HPDE6-E6E7 (cell line): ENCODE data around the gene U2SURP.
"Not testable (repeated sequence)": the region's sequence is repeated elsewhere in the genome, so short reads cannot be mapped to it uniquely, and the experiment has no call there.

ENCODE experiments used
- DNase-seq: peaks from one replicate; pipeline ENCODE4 v3.0.0; 2011; ENCODE audit warnings: missing footprints; ENCODE audit errors: extremely low spot score

The U2SURP gene

DNA sequence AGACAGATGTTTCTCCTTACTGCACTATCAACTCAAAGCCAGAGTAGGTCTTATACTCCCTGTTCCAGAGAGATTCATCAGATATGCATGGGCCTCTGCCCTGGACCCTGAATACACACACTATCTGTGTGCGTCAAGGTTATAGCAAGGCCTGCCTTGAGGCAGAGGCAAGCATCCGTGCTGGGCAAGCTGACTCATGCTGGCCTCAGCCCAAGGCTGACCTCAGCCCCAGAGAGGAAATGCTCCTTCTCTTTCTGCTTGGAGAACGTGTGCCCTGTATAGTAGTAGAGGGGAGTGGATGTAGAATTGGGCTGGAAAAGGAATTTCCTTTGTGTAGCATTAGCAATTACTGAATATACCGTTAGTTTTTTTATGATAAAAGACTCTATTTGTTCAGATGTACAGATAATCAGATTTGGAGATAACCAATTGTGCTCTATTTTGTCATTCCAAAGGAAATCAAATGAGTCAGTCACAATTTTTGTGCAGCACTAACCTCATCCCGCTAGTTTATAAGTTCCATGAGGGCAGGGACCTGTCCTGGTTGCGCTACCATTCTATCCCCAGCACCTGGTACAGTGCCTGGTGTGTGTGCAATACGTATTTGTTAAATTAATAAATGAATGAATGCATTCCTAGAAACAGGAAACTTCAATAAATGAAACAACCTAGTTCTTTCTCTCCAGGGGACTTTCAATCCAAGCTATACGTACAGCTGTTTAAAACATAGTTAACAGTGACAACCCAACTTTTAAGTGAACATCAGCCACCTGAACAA, 24.6 kb upstream of the U2SURP start:
- DNase-seq = peak; percentile 81

DNA sequence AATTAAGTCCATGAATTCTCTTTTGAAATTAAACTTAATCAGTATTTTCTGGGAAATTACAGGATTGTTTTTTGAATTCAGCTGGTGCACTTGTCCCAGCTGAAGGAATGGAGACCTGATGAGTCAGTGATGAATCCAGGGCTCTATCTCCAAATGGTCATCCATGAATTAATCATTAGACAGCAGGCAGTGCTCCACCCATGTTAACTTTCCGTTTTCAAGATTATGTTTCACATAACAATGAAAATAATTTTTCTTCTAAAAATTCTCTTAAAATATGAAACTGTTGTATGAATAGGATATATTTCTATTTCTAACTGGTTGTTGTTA, 24.0 kb upstream of the U2SURP start:
- peak; percentile 38 for DNase-seq

DNA sequence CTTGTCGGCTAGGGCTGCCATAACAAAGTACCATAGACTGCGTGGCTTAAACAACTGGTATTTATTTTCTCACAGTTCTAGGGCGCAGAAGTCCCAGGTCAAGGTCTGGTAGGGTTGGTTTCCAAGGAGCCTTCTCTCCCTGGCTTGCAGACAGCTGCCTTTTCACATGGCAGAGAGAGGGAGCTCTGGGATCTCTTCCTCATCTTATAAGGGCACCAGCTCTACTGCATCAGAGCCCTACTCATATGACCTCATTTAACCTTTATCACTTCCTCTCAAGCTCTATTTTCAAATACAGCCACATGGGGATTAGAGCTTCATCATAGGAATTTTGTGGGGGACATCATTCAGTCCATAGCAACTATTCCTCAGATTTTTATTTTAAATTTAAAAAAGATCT, 20.3 kb upstream of the U2SURP start:
- no peak for DNase-seq

DNA sequence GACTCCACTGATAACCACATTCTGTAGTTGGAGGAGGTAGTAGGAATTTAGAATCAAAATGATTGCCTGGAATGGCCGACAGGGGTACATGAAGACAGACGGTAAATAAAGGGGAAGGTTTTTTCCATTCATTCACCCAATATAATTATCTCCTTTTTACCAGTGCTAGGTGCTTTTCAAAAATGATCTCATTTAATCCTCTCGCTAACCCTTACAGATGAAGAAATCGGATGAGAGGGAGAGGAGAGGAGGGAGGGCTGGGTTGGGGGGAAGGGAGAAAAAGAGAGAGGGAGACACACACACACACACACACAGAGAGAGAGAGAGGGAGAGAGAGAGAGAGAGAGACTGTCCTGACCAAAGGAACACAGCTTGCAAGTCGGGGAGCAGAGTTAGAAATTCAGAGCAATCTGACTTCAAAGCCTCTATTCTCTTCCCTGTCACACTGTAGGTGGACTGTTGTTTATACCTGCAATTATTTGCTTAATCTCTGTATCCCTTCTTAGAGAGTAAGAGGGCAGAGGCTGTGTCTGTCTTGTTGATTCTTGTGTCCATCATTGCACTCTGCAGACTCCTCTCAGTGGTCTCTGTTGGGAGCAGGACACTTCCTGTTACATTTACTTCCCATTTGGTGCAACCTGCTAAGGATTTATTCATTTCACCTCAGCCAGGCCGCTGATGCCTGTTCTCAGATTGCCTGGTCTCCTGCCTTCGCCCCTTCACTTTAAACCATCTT, 19.2 kb upstream of the U2SURP start:
- DNase-seq = no peak

GRCh38 chr3:142983318-142983717, 18.1 kb upstream of the U2SURP start:
- no peak for DNase-seq

GRCh38 chr3:142984255-142984654, 17.1 kb upstream of the U2SURP start:
- no peak for DNase-seq

DNA sequence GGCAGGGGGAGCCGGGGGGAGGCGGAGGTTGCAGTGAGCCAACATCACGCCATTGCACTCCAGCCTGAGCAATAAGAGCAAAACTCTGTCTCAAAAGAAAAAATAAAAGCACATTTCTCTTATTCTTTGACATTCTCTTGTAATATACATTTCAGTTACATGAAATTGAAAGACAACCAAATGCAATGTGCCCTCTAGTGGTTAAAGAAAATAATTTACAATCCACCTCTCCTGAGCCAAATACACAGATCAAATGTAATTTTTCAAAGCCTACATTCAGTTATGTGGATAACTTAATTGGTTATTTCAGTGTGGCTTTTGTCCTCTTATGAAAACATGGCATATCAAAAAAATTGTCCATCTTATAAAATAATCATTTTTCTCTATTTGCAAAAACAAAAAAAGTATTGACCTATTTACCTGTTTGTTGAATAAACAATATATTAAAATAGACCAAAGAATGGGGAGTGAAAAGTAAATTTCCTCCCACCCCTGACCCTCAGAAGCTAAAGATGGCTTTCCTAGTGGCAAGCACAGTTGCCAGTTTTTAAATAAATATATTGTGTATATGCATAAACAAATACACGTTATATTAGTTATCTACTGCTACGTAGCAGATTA, 14.2 kb upstream of the U2SURP start:
- peak; percentile 32 for DNase-seq

GRCh38 chr3:142987707-142988106, 13.7 kb upstream of the U2SURP start:
- DNase-seq = no peak

DNA sequence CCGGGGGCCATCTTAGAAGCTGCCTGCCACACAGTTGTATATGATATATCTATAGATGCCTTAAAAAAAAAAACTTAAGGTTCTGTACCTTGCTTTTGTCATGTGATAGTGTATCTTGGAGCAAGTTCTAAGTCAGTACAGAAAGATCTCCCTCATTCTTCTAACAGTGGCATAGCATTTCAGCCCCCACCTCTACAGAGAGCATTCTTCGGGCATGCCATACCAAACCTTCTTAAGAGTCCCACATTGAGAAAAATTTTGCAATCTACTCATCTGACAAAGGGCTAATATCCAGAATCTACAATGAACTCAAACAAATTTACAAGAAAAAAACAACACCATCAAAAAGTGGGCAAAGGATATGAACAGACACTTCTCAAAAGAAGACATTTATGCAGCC, 13.1 kb upstream of the U2SURP start:
- not testable (repeated sequence) for DNase-seq

- DNase-seq = not testable (repeated sequence)
Observed at GRCh38 chr3:142988826-142989225, 12.5 kb upstream of the U2SURP start.

DNA sequence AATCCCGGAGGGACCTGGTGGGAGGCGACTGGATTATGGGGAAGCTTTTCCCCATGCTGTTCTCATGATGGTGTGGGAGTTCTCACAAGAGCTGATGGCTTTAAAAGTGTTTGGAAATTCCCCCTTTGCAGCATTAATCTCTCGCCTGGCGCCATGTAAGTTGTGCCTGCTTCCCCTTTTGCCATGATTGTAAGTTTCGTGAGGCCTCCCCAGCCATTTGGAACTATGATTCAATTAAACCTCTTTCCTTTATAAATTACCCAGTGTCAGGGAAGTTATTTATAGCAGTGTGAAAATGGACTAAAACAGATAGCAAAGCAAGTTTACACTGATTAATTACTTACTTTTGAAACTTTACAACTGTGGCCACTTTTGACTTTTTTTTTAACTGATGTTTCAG, 10.6 kb upstream of the U2SURP start:
- DNase-seq = no peak

GRCh38 chr3:142992323-142992722, 9.0 kb upstream of the U2SURP start:
- no peak for DNase-seq

DNA sequence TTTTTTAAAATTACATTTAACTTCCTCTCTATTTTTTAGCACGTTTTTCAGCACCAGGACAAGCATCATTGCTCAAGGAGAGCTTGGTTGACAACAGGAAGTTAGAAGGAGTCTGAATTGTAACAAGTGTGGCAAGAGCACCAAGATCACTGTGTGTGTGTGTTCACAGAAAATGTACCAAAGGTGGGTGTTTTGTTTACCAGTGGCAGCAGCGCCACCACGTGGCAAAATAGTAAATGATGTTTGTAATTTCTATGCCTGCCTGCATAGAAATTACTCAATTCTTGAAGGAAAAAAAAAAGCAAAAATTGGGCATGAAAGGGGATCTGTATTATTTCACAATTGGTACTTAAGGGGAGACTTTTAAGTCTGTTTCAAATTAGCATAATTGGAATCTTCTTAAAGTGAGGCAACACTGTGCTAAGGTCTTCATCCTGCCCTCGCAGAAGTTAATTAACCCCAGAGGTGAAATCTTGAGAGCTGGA, 7.4 kb upstream of the U2SURP start:
- peak; percentile 28 for DNase-seq

DNA sequence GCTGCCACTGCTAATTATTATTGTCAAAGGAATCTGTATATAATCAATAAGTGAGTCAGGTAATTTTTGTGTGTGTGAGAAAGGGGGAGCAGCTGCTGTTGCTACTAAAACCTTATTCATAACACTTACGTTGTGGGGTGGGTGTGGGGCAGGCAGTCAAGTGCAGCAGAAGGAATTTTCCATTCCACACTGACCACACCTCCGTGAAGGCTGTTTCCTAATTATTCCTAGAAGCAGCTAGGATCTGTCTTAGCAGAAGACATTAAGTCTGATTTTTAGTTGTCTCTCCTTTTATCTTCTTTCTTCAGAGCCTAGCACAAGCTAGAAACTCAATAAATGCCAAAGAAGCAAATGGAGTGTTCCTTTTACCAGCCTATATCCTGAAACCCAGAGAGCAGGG, 4.0 kb upstream of the U2SURP start:
- DNase-seq = no peak

GRCh38 chr3:142998439-142998838, 2.9 kb upstream of the U2SURP start:
- DNase-seq = no peak

- DNase-seq = no peak
Observed at GRCh38 chr3:142999881-143000280, 1.5 kb upstream of the U2SURP start.

DNA sequence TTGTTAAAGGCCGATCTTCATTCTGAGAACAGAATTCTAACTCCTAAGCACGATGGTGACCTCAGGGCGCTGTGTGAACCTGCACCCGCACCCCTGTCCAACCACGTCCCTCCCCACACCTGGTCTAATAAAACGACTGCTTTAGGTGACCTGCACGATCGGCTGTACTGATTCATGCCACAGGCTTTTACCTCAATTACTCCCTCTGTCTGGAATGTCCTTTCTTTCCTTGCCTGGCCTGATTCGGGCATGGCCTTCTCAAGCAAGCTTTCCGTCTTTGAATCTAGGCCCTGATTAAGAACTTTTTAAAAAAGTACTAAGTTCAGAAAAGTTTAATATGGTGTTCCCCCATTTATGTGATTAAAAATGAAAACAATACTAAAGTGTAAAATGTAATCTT, 842 bp upstream of the U2SURP start:
- peak; percentile 48 for DNase-seq

- DNase-seq = no peak
Observed at GRCh38 chr3:143001034-143001368, 369 bp upstream of the U2SURP start.

- DNase-seq = no peak
Observed at GRCh38 chr3:143002083-143002712, 828 bp downstream of the U2SURP start.

GRCh38 chr3:143002727-143003126, 1.4 kb downstream of the U2SURP start:
- no peak for DNase-seq

GRCh38 chr3:143004823-143005222, 3.5 kb downstream of the U2SURP start:
- DNase-seq = no peak

- DNase-seq = no peak
Observed at GRCh38 chr3:143010024-143010423, 8.7 kb downstream of the U2SURP start.

GRCh38 chr3:143011705-143012104, 10.3 kb downstream of the U2SURP start:
- DNase-seq = no peak
